Left lung (tissue), 10 donors: Measurements from ENCODE around the gene PTX4. TPM values are rescaled to one million over a fixed set of nuclear protein-coding genes. Genes with fewer than 3 reads are reported as not detected.

Experiments
- ATAC-seq: fragments of 200-7000 bp; cut with Tn5 transposase; one replicate; pipeline ENCODE4 v1.9.1; 2020; ENCODE audit warnings: moderate library complexity
- DNase-seq, 4 donors: peaks; one replicate each; pipeline ENCODE4 v3.0.0-alpha.2; 2013 to 2020
- H3K27ac ChIP-seq, 2 donors: fragments of 200-600 bp; sonication (generic) in 1 of 2; one replicate each; pipeline versions ENCODE4 v1.5.0 to v1.8.0; 2020 to 2021
- H3K27me3 ChIP-seq, 2 donors: fragments of 200-600 bp; sonication (generic) in 1 of 2; one replicate each; pipeline versions ENCODE4 v1.5.0 to v1.8.0; 2020 to 2021
- H3K36me3 ChIP-seq, 2 donors: fragments of 200-600 bp; sonication (generic) in 1 of 2; one replicate each; pipeline versions ENCODE4 v1.5.0 to v1.8.0; 2020 to 2021
- H3K4me1 ChIP-seq, 2 donors: fragments of 200-600 bp; one replicate each; pipeline ENCODE4 v1.8.0; 2021
- H3K4me3 ChIP-seq, 2 donors: fragments of 200-600 bp; sonication (generic) in 1 of 2; one replicate each; pipeline versions ENCODE4 v1.5.0 to v1.8.0; 2020 to 2021; ENCODE audit warnings: mild to moderate bottlenecking in 1 of 2
- H3K9me3 ChIP-seq, 2 donors: fragments of 200-600 bp; sonication (generic) in 1 of 2; one replicate each; pipeline versions ENCODE4 v1.5.0 to v1.8.0; 2020 to 2021
- intact Hi-C, 2 donors: fragments of 100-400 bp; cut with DNase I; formaldehyde crosslinking; loops; one replicate each; pipeline versions ENCODE4 v1.11.2 to v1.14.2; 2022
- polyA plus RNA-seq, 6 donors: library from polyadenylated mRNA; unstranded; fragments of 120-200 nt; gene quantifications; one replicate each; pipeline ENCODE4 v1.2.1, GENCODE V29; 2013; ENCODE audit not compliant: insufficient read length in 6 of 6
- total RNA-seq, 2 donors: library from RNA; stranded (reverse); fragmentation: NEBNext Ultra II Directional; extraction: Animal tissue kit (Norgen Biotek cat#: 25700); gene quantifications; one replicate each; pipeline ENCODE4 v1.2.1, GENCODE V29; 2021
- TF ChIP-seq, protein P1 (sequence below), 2 donors: fragments of 200-600 bp; sonication (generic) in 1 of 2; IDR thresholded peaks; one replicate each; pipeline versions ENCODE4 v1.5.0 to v1.8.0; 2021; ENCODE audit warnings: antibody characterized with exemption in 2 of 2
- donor health status: DM: no; HTN: yes; CAD: no.
- donor health status: DM: no; HTN: no; CAD: no.

Gene PTX4
- total and polyA plus RNA-seq, 8 donors = 0.15 to 0.20 (median 0.20) TPM; not detected in 5

DNA sequence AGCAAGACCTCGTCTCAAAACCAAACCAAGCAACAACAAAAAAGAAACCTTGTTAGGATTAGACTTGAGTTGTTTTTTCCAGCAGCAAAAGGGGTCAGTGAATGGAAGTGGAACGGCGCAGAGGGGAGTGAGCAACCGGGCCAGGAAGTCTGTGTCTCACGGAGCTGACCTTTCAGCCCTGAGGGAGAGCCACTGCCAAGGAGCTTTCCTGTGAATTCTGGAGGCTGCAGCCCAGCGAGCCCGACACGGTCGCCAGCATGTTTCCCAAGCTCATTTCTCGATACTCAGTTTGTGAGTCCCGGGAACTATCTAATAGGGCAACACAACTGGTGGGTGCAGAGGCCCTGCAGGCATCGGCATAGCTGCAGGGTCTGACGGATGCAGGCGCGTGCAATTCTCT lies 24.0 kb upstream of the PTX4 start:
- H3K27ac ChIP-seq = peak overlapping the region in 1 of 2 donors; percentile 53
- no peak overlapping the region for H3K4me3 ChIP-seq
- TF ChIP-seq, protein P1, sequence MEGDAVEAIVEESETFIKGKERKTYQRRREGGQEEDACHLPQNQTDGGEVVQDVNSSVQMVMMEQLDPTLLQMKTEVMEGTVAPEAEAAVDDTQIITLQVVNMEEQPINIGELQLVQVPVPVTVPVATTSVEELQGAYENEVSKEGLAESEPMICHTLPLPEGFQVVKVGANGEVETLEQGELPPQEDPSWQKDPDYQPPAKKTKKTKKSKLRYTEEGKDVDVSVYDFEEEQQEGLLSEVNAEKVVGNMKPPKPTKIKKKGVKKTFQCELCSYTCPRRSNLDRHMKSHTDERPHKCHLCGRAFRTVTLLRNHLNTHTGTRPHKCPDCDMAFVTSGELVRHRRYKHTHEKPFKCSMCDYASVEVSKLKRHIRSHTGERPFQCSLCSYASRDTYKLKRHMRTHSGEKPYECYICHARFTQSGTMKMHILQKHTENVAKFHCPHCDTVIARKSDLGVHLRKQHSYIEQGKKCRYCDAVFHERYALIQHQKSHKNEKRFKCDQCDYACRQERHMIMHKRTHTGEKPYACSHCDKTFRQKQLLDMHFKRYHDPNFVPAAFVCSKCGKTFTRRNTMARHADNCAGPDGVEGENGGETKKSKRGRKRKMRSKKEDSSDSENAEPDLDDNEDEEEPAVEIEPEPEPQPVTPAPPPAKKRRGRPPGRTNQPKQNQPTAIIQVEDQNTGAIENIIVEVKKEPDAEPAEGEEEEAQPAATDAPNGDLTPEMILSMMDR (IDR thresholded peaks at IDR 0.05) = no peak
- peaks cover 0 to 28% of the 10 kb centered on the region in 2 donors for H3K36me3 ChIP-seq
- H3K4me1 ChIP-seq = peaks cover 0 to 6% of the 10 kb centered on the region in 2 donors
- intact Hi-C loops = no loop called here
- no peak for ATAC-seq
- no peaks in the 10 kb centered on the region for H3K27me3 ChIP-seq
- DNase-seq = no peak
- H3K9me3 ChIP-seq = peaks cover 0 to 8% of the 10 kb centered on the region in 2 donors

DNA sequence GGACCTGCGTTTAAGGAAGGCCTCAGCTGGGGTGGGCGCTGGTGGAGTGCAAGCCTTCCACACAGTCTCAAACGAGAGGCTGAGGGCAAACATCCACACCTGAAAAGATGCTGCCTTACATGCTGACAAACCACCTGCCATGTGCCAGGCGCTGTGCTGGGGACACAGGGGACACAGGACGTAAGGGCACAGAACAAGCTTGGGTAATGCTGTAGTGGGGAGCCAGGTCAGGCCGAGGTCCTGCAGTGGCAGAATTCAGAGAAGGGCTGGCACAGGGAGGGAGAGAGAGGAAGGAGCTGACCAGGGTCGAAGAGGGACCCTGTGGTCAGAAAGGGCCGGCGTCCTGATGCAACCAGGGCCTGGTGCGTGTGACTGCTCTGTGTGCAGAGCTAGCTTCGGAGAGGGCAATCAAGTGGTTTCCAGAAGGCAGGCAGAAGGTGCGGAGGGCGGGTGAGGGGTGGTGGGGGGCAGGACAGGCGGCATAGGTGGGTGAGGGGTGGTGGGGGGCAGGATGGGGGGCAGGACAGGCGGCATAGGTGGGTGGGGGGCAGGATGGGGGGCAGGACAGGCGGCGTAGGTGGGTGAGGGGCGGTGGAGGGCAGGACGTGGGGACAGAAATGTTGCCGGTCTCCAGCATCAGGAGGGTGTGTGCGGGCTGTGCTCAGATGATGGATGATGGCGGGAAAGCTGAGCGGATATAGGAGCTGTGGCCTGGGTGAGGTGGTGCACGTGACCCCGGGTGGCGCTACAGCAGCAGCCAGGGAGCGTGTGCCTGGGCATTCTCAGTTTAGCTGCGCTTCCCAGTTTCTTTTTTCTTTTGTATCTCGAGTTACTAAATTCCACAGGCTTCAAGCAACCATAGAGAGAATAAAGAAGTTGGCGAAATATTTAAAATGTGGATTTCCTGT lies 23.2 kb upstream of the PTX4 start:
- H3K9me3 ChIP-seq = peaks cover 0 to 8% of the 10 kb centered on the region in 2 donors
- H3K27me3 ChIP-seq = no peaks in the 10 kb centered on the region
- ATAC-seq = no peak
- TF ChIP-seq, protein P1 (IDR thresholded peaks at IDR 0.05) = no peak
- H3K4me3 ChIP-seq = no peak overlapping the region
- H3K27ac ChIP-seq = peak overlapping the region in 1 of 2 donors; percentile 53
- peaks cover 0 to 34% of the 10 kb centered on the region in 2 donors for H3K36me3 ChIP-seq
- no peak for DNase-seq
- H3K4me1 ChIP-seq = peaks cover 0 to 6% of the 10 kb centered on the region in 2 donors
- intact Hi-C loops = no loop called here

DNA sequence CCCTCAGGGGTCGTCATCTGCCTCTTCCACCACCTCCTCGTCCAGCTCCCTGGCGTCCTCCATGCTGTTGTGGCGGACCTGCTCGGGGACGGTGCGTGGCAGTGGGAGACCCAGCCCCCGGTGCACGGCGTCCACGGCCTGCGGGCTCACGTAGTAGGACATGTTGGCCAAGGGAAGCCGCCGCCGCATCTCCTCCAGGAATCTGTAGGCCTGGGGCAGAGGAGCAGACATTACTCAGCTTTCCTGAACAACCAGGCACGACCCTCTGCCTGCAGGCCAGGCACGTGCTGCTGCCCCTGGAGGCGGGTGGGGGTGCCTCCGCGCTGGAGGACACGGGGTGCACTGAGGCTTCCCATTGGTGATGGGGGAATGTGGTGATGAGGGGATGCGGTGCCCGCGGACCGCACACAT lies 22.2 kb upstream of the PTX4 start:
- Histone ChIP-seq H3K4me1 (peaks cover 0 to 6% of the 10 kb centered on the region in 2 donors), H3K36me3 (peaks cover 0 to 44% of the 10 kb centered on the region in 2 donors), H3K27me3 (no peaks in the 10 kb centered on the region), H3K4me3 (no peak overlapping the region), H3K9me3 (peaks cover 0 to 8% of the 10 kb centered on the region in 2 donors), H3K27ac (no peak overlapping the region)
- DNase-seq = no peak
- intact Hi-C loops = no loop called here
- no peak for ATAC-seq
- TF ChIP-seq, protein P1 (IDR thresholded peaks at IDR 0.05) = no peak

DNA sequence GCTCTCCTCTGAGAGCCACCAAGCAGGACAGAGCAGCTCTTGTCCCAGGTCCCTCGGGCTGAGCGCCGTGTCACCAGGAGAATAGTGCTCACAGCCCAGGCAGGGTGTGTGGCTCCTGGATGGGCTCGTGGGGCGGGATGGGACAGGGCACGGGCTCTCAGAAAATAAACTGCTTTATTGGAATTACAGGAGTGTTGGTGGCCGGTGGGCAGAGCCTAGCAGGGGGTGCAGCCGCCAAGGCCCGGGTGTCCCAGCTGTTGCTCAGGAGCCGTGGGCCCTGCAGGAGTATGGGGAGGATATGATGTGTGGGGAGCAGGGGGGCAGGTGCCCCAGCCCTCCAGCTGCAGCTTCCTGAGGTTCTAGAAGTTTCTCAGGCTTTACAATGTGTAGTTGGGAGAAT lies 21.5 kb upstream of the PTX4 start:
- no peak for DNase-seq
- ATAC-seq = no peak
- H3K36me3 ChIP-seq = peaks cover 0 to 50% of the 10 kb centered on the region in 2 donors
- H3K27me3 ChIP-seq = no peaks in the 10 kb centered on the region
- peaks cover 0 to 8% of the 10 kb centered on the region in 2 donors for H3K9me3 ChIP-seq
- TF ChIP-seq, protein P1 (IDR thresholded peaks at IDR 0.05) = no peak
- H3K27ac ChIP-seq = peak overlapping the region; percentile 57
- no peak overlapping the region for H3K4me3 ChIP-seq
- peaks cover 0 to 6% of the 10 kb centered on the region in 2 donors for H3K4me1 ChIP-seq
- intact Hi-C loops = no loop called here
